Astrocyte (in vitro differentiated cells and primary cell): ENCODE measurements around the gene SSTR4. TPM values are rescaled to one million over a fixed set of nuclear protein-coding genes. Genes with fewer than 3 reads are reported as not detected.

Experiments used
- DNase-seq: peaks from one replicate; pipeline ENCODE4 v3.0.0-alpha.2; 2010; ENCODE audit warnings: low read depth
- FAIRE-seq: peaks from 2 replicates; lab custom pipeline; 2011; peaks lifted over from hg19 to GRCh38; lab: Jason Lieb, UNC
- H2AFZ ChIP-seq: 2 replicates; pipeline ENCODE4 v1.6.0; 2012; ENCODE audit warnings: low read depth, low read length, inconsistent platforms
- H3K27ac ChIP-seq: 2 replicates; pipeline ENCODE4 v1.5.1; 2011; ENCODE audit warnings: low read depth, low read length, inconsistent platforms
- H3K27me3 ChIP-seq: 2 replicates; pipeline ENCODE4 v1.6.0; 2011; ENCODE audit warnings: low read length, inconsistent platforms; ENCODE audit not compliant: insufficient read depth
- H3K36me3 ChIP-seq: 2 replicates; pipeline ENCODE4 v1.5.1; 2011; ENCODE audit warnings: low read length, inconsistent platforms; ENCODE audit not compliant: insufficient read depth
- H3K4me1 ChIP-seq: 2 replicates; pipeline ENCODE4 v1.5.1; 2011; ENCODE audit warnings: low read length, inconsistent platforms; ENCODE audit not compliant: insufficient read depth
- H3K4me2 ChIP-seq: 2 replicates; pipeline ENCODE4 v1.6.0; 2012; ENCODE audit warnings: low read length, inconsistent platforms
- H3K4me3 ChIP-seq: 2 replicates; pipeline ENCODE4 v1.5.1; 2011; ENCODE audit warnings: low read depth, mild to moderate bottlenecking, low read length, inconsistent platforms; ENCODE audit not compliant: insufficient read depth
- H3K79me2 ChIP-seq: 2 replicates; pipeline ENCODE4 v1.6.0; 2012; ENCODE audit warnings: mild to moderate bottlenecking, low read length, inconsistent platforms; ENCODE audit not compliant: insufficient read depth
- H3K9ac ChIP-seq: 2 replicates; pipeline ENCODE4 v1.6.0; 2012; ENCODE audit warnings: mild to moderate bottlenecking, low read length, inconsistent platforms
- H3K9me3 ChIP-seq: 2 replicates; pipeline ENCODE4 v1.5.1; 2012; ENCODE audit warnings: low read depth, mild to moderate bottlenecking, low read length, inconsistent platforms; ENCODE audit not compliant: insufficient read depth
- H4K20me1 ChIP-seq: 2 replicates; pipeline ENCODE4 v1.6.0; 2012; ENCODE audit warnings: low read length, inconsistent platforms; ENCODE audit not compliant: insufficient read depth
- H3K27ac Mint-ChIP-seq: one replicate; pipeline ENCODE4 v1.8.0; 2021; ENCODE audit warnings: mild to moderate bottlenecking, mixed read lengths; ENCODE audit not compliant: unreplicated experiment
- H3K27me3 Mint-ChIP-seq: one replicate; pipeline ENCODE4 v1.8.0; 2021; ENCODE audit warnings: low read depth, mixed read lengths; ENCODE audit not compliant: unreplicated experiment
- H3K36me3 Mint-ChIP-seq: one replicate; pipeline ENCODE4 v1.8.0; 2021; ENCODE audit warnings: low read depth, mixed read lengths; ENCODE audit not compliant: unreplicated experiment
- H3K4me1 Mint-ChIP-seq: one replicate; pipeline ENCODE4 v1.8.0; 2021; ENCODE audit warnings: low read depth, mixed read lengths; ENCODE audit not compliant: unreplicated experiment
- H3K4me3 Mint-ChIP-seq: one replicate; pipeline ENCODE4 v1.8.0; 2021; ENCODE audit warnings: mild to moderate bottlenecking, moderate library complexity, mixed read lengths; ENCODE audit not compliant: unreplicated experiment
- H3K9me3 Mint-ChIP-seq: one replicate; pipeline ENCODE4 v1.8.0; 2021; ENCODE audit warnings: mild to moderate bottlenecking, mixed read lengths; ENCODE audit not compliant: unreplicated experiment
- EZH2 ChIP-seq: IDR thresholded peaks from 2 replicates; pipeline ENCODE4 v1.6.1; 2012; ENCODE audit warnings: mild to moderate bottlenecking, low read length, inconsistent platforms; ENCODE audit not compliant: insufficient read depth
- total RNA-seq: library from RNA; stranded (reverse); gene quantifications from 2 replicates; pipeline ENCODE4 v1.2.1, GENCODE V29; 2021
- TF ChIP-seq, protein P1 (sequence below): IDR thresholded peaks from 2 replicates; pipeline ENCODE4 v1.5.1; 2011; ENCODE audit warnings: low read depth, mild to moderate bottlenecking, inconsistent platforms, low read length, moderate library complexity; ENCODE audit not compliant: insufficient read depth

The SSTR4 gene
- total RNA-seq, 1 donor from 2014 or later = not detected

DNA sequence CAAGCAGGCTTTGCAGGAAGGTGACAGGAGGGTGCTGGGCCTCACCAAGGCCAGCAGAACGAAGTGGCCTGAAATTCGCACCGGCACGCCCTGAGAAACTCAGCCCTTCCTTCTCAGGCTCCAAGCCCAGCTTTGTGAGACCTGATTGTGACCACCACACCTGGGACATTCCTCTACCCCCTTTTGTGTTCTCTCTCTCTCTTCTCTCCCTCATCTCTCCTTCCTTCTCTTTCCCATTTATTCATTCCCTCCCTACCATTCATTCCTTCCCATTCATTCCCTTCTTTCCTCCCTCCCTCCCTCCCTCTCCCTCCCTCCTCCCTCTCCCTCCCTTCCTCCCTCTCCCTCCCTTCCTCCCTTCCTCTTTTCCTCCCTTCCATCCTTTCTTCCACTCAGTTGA, 42.2 kb downstream of the SSTR4 start:
- Mint-ChIP-seq H3K4me3 (no peak overlapping the region), H3K4me1 (no peaks in the 10 kb centered on the region), H3K27me3 (peaks cover 16% of the 10 kb centered on the region), H3K36me3 (no peaks in the 10 kb centered on the region), H3K27ac (no peak overlapping the region), H3K9me3 (peaks cover under 1% of the 10 kb centered on the region)
- TF ChIP-seq, protein P1, sequence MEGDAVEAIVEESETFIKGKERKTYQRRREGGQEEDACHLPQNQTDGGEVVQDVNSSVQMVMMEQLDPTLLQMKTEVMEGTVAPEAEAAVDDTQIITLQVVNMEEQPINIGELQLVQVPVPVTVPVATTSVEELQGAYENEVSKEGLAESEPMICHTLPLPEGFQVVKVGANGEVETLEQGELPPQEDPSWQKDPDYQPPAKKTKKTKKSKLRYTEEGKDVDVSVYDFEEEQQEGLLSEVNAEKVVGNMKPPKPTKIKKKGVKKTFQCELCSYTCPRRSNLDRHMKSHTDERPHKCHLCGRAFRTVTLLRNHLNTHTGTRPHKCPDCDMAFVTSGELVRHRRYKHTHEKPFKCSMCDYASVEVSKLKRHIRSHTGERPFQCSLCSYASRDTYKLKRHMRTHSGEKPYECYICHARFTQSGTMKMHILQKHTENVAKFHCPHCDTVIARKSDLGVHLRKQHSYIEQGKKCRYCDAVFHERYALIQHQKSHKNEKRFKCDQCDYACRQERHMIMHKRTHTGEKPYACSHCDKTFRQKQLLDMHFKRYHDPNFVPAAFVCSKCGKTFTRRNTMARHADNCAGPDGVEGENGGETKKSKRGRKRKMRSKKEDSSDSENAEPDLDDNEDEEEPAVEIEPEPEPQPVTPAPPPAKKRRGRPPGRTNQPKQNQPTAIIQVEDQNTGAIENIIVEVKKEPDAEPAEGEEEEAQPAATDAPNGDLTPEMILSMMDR = no peak
- TF ChIP-seq EZH2 = no peak
- H2AFZ ChIP-seq = no peak overlapping the region
- H3K4me1 ChIP-seq = no peaks in the 10 kb centered on the region
- no peak overlapping the region for H3K27ac ChIP-seq
- H3K27me3 ChIP-seq = no peaks in the 10 kb centered on the region
- no peaks in the 10 kb centered on the region for H3K36me3 ChIP-seq
- H4K20me1 ChIP-seq = no peaks in the 10 kb centered on the region
- no peak overlapping the region for H3K4me3 ChIP-seq
- DNase-seq = no peak
- no peak overlapping the region for H3K4me2 ChIP-seq
- no peaks in the 10 kb centered on the region for H3K9me3 ChIP-seq
- no peak overlapping the region for H3K9ac ChIP-seq
- FAIRE-seq = no peak
- H3K79me2 ChIP-seq = no peaks in the 10 kb centered on the region

- Mint-ChIP-seq H3K36me3 (no peaks in the 10 kb centered on the region), H3K9me3 (peaks cover 1% of the 10 kb centered on the region), H3K27me3 (peaks cover 14% of the 10 kb centered on the region), H3K4me3 (no peak overlapping the region), H3K4me1 (no peaks in the 10 kb centered on the region), H3K27ac (no peak overlapping the region)
- Histone ChIP-seq H3K4me1 (no peaks in the 10 kb centered on the region), H3K4me3 (no peak overlapping the region), H2AFZ (no peak overlapping the region), H3K36me3 (no peaks in the 10 kb centered on the region), H4K20me1 (no peaks in the 10 kb centered on the region), H3K9ac (no peak overlapping the region), H3K27ac (no peak overlapping the region), H3K27me3 (no peaks in the 10 kb centered on the region), H3K4me2 (no peak overlapping the region), H3K9me3 (no peaks in the 10 kb centered on the region), H3K79me2 (no peaks in the 10 kb centered on the region)
- peak; percentile 49 for DNase-seq
- no peak for TF ChIP-seq EZH2
- TF ChIP-seq, protein P1 = no peak
- no peak for FAIRE-seq
Observed at GRCh38 chr20:23078351-23079015, 43.4 kb downstream of the SSTR4 start.

GRCh38 chr20:23079016-23079351, 43.9 kb downstream of the SSTR4 start:
- H3K4me3 Mint-ChIP-seq = no peak overlapping the region
- no peak for TF ChIP-seq EZH2
- TF ChIP-seq, protein P1 = no peak
- no peak for FAIRE-seq
- H3K9me3 ChIP-seq = no peaks in the 10 kb centered on the region
- no peaks in the 10 kb centered on the region for H3K4me1 Mint-ChIP-seq
- H2AFZ ChIP-seq = no peak overlapping the region
- H3K9me3 Mint-ChIP-seq = peaks cover 1% of the 10 kb centered on the region
- no peak for DNase-seq
- no peaks in the 10 kb centered on the region for H4K20me1 ChIP-seq
- H3K27ac Mint-ChIP-seq = no peak overlapping the region
- H3K79me2 ChIP-seq = no peaks in the 10 kb centered on the region
- H3K36me3 Mint-ChIP-seq = no peaks in the 10 kb centered on the region
- no peak overlapping the region for H3K4me3 ChIP-seq
- no peaks in the 10 kb centered on the region for H3K36me3 ChIP-seq
- H3K9ac ChIP-seq = no peak overlapping the region
- no peak overlapping the region for H3K4me2 ChIP-seq
- H3K27ac ChIP-seq = no peak overlapping the region
- peaks cover 14% of the 10 kb centered on the region for H3K27me3 Mint-ChIP-seq
- H3K27me3 ChIP-seq = no peaks in the 10 kb centered on the region
- no peaks in the 10 kb centered on the region for H3K4me1 ChIP-seq
